AG20443 (cell line): ENCODE measurements around the gene MAP2K4.
"Not testable (repeated sequence)": the region's sequence is repeated elsewhere in the genome, so short reads cannot be mapped to it uniquely, and the experiment has no call there.

Experiments
- DNase-seq: peaks from one replicate; pipeline ENCODE4 v3.0.0; 2012; ENCODE audit warnings: low spot score, mixed read lengths

MAP2K4 gene

DNA sequence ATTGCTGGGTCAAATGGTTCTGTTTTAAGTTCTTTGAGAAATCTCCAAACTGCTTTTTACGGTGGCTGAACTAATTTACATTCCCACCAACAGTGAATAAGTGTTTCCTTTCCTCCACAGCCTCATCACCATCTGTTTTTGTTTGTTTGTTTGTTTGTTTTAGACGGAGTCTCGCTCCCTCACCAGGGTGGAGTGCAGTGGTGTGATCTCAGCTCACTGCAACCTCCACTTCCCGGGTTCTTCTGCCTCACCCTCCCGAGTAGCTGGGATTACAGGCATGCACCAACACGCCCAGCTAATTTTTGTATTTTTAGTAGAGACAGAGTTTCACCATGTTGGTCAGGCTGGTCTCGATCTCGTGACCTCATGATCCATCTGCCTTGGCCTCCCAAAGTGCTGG, 141.5 kb downstream of the MAP2K4 start:
- DNase-seq, result not testable (repeated sequence)

DNA sequence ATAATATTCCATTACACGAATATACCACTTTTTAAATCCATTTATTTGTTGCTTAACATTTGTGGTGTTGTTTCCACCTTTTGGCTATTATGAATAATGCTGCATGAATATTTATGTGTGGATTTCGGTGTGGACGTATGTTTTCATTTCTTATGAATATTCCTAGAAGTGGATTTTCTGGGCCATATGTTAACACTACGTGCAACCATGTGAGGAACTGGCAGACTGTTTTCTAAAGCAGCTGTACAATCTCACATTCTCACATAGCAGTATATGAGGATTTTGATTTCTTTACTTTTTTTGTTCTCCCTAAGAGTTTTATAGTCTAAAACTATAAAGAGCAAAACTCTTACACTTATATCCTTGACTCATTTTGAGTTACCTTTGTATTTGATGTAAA, 143.4 kb downstream of the MAP2K4 start:
- DNase-seq, result no peak

DNA sequence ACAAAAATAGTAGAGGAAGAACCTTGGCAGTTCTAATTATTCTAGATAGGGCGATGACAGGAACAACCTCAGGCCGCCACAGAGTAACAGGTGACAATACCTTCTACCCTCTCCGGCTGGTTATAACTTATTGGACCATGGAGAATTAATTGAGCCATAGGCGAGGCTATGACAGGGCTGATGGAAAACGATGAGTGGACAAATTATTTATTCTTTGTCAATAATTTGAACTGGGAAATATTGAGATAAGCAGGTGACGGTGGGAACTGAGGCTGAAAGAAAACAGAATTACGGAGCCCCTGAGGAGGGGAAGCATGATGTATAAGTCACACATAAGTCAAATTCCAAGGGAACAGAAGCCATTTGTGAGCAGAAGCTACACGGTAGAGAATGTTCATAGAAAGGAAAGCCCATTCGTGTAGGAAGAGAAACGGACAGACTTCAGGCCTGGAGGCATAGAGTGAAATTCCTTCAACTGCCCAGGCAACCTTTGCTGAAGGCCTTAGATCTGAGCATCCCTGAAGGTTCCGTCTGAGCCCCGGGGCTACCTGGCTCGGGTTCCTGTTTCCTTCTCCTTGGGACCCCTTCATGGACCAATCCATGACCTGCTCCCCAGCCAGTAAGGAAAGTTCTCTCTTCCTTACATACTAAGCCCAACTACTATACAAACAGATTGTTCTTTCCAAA, 158.1 kb downstream of the MAP2K4 start:
- no peak for DNase-seq

DNA sequence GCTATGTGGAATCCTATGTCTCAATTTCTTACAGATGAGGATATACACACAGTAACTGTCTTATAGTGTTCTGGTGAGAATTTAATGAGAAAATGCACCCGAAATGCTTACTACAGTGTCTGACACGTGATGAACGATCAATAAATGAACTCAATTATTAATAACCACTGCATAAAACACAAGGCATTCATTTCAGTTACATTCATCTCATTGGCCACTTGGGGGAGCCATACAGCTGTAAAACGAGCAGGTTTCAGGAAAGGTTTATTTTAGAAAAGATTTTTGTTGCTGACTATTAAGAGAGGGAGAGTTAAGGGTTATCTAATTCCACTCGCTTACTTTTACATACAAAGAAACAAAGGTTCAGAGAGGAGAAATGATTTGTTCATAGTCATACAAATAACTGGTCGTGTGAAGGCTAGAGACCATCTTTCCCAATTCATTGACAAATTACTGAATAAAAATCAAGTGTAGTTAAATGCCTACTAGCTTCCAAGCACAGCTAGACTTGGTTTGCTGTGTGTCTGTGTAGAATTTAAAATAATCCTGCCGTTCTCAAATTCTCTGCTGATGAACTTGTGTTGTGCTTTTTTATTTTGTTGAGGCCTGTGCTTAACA, 160.1 kb downstream of the MAP2K4 start:
- DNase-seq, result peak; percentile 58

DNA sequence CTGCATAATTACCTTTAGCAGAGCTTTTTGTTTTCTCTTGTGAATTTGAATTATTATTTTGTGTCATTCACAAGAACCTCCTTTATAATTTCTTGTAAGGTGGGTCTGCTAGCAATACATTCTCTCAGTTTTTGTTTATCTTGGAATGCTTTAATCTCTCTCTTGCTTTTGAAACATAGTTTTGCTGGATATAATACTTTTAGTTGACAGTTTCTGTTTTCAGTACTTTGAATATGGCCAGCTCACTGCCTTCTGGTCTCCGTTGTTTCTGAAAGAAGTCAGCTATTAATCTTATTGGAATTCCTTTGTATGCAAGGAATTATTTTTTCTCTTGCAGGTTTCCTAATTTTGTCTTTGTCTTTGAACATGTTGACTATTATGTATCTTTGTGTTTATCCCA, 167.0 kb downstream of the MAP2K4 start:
- no peak for DNase-seq

DNA sequence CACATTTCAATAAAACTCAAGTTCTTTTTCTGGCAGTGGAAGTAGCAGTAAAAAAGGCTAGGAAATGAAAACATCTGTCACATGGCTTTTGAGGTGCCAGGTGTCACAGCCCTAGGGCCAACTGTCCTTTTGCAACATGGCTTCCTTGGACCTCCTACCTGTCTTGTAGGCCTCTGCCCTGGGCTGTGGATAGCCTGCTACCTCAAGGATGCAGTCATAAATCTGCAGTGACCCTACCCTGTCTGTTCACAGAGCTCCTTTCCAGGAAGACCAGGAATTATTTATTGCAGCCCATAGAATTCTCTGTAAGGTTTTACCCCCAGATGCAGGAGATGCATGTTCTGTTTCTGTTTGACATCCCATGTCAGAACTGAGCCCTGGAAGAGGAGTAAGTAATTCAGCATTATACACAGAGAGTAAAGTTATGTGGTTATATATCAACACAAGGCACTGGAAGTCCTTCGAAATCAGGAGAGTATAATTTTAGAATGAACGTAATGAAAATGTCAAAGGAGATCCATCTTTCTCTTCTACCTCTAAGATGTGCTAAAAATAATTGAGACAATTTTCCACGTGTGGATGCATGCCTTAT, 172.6 kb downstream of the MAP2K4 start:
- DNase-seq, result no peak
